Measurements from ENCODE around the gene DNAAF5. TPM values are rescaled to one million over a fixed set of nuclear protein-coding genes. Genes with fewer than 3 reads are reported as not detected.
A peak's percentile ranks its signal among the peaks of the same experiment; 100 is the strongest.

DNAAF5 gene
- 20.2 TPM for polyA plus RNA-seq (2013, experiment 1 of 2)
- polyA plus RNA-seq (2013, experiment 2 of 2): 15.3 TPM

DNA sequence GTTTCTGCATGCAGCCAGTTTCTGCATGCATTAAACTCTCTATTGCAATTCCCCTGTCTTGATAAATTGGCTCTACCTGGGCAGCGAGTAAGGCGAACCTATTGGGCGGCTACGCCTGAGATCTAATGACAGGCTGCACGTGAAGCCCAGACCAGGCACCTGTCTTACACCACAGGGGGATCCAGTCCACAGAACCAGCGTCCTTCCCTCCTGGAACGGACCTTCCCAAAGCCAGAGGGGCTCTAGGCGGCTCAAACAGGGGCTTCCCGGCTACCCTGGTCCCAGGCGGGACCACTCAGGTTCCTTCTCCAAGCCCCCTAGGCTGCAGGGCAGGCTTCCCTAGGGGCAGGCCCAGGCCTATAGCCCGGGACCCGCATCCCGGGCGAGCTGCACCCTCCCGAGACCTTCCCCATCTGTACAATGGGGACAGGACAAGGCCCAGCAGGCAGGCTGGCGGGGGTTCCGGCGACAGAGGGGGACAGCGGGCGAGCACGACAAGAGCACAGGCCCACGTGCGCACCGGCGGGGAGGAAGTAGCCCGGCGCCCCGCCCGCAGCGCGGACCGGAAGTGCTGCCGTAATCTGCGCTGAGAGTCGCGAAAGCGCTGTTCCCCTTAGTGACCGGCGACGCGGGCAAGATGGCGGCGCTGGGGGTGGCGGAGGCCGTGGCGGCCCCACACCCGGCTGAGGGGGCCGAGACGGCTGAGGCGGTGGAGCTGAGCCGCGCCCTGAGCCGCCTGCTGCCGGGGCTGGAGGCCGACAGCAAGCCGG, at the start of gene DNAAF5:
TSS of gene DNAAF5 (plus strand) at position 616 of the 770 bp plus-strand sequence. CDS start at position 638, 22 bp downstream.
- peak within 1 kb of the TSS; percentile 71 for H3K4me2 ChIP-seq (ENCODE audit: low read length, poor library complexity, severe bottlenecking)

DNA sequence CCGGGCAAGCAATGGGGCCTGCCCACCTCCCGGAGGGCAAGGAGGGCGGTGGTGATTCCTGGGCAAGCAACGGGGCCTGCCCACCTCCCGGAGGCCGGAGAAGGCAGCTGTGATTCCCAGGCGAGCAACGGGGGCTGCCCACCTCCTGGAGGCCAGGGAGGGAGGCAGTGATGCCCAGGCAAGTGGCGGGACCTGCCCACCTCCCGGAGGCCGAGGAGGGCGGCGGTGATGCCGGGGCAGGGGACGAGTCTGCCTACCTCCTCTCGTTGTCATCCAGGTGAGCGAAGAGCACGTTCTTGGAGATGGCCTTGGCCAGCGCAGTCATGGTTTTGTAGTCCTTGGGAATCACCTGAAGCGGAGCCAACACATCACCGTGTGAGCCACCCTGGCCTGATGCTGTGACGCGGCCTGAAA, 49.5 kb upstream of the DNAAF5 start:
- Histone ChIP-seq H3K36me3 (ENCODE audit: control insufficient read depth in 1 of 2, insufficient read depth in 2 of 2, low read depth in 1 of 2, low read length in 2 of 2) (peaks cover 8 to 21% of the 10 kb centered on the region in 2 experiments), H3K14ac (ENCODE audit: low read length in 2 of 2) (no peak overlapping the region), H3K9me3 (ENCODE audit: control insufficient read depth, low read length) (no peaks in the 10 kb centered on the region), H3K4me2 (ENCODE audit: low read length, poor library complexity, severe bottlenecking) (no peak overlapping the region), H3K27me3 (ENCODE audit: control insufficient read depth in 1 of 2, insufficient read depth in 1 of 2, low read length in 2 of 2) (no peaks in the 10 kb centered on the region), H2BK15ac (ENCODE audit: low read depth, poor library complexity, severe bottlenecking) (no peak overlapping the region), H2BK12ac (ENCODE audit: low read length in 2 of 2) (no peak overlapping the region), H3K4ac (ENCODE audit: low read depth in 1 of 2, low read length in 2 of 2) (no peak overlapping the region), H2AFZ (ENCODE audit: low read depth, low read length) (no peak overlapping the region), H4K91ac (ENCODE audit: low read length) (no peak overlapping the region), H3K23ac (ENCODE audit: low read length in 2 of 2) (no peak overlapping the region), H4K8ac (ENCODE audit: low read length) (no peak overlapping the region), H2AK5ac (ENCODE audit: low read length, severe bottlenecking) (no peak overlapping the region), H2BK120ac (ENCODE audit: low read depth, low read length) (no peak overlapping the region), H3K18ac (ENCODE audit: low read depth in 1 of 2, low read length in 2 of 2) (no peak overlapping the region), H3K27ac (ENCODE audit: low read length, poor library complexity, severe bottlenecking) (no peak overlapping the region), H3K79me1 (replicated peaks; ENCODE audit: low read length, poor library complexity, severe bottlenecking) (no peaks in the 10 kb centered on the region), H3K4me1 (ENCODE audit: control insufficient read depth, insufficient read depth, low read depth, low read length) (no peaks in the 10 kb centered on the region), H2BK5ac (ENCODE audit: low read depth, low read length, poor library complexity, severe bottlenecking) (no peak overlapping the region), H3K4me3 (ENCODE audit: insufficient read depth in 1 of 2, low read depth in 1 of 2, low read length in 2 of 2) (no peak overlapping the region), H3K9ac (ENCODE audit: low read length) (no peak overlapping the region)
- WGBS: 91% methylated on average over 20 of the region's 23 CpGs
- no peak for DNase-seq

More for the DNA sequence above, at the start of gene DNAAF5:
- Histone ChIP-seq H3K4ac (ENCODE audit: low read depth in 1 of 2, low read length in 2 of 2) (peak within 1 kb of the TSS; percentile 76 to 94), H2BK15ac (ENCODE audit: low read depth, poor library complexity, severe bottlenecking) (peak within 1 kb of the TSS; percentile 29), H2BK120ac (ENCODE audit: low read depth, low read length) (peak within 1 kb of the TSS; percentile 42), H3K79me1 (replicated peaks; ENCODE audit: low read length, poor library complexity, severe bottlenecking) (peaks cover 28% of the 10 kb centered on the region), H2BK5ac (ENCODE audit: low read depth, low read length, poor library complexity, severe bottlenecking) (peak within 1 kb of the TSS; percentile 84), H3K27ac (ENCODE audit: low read length, poor library complexity, severe bottlenecking) (peak within 1 kb of the TSS; percentile 3), H3K36me3 (ENCODE audit: control insufficient read depth in 1 of 2, insufficient read depth in 2 of 2, low read depth in 1 of 2, low read length in 2 of 2) (peaks cover 23 to 25% of the 10 kb centered on the region in 2 experiments), H3K4me1 (ENCODE audit: control insufficient read depth, insufficient read depth, low read depth, low read length) (peaks cover 25% of the 10 kb centered on the region), H3K9me3 (ENCODE audit: control insufficient read depth, low read length) (peaks cover 4% of the 10 kb centered on the region), H3K23ac (ENCODE audit: low read length in 2 of 2) (peak within 1 kb of the TSS in 1 of 2 experiments; percentile 91), H2AFZ (ENCODE audit: low read depth, low read length) (peak within 1 kb of the TSS; percentile 66), H4K8ac (ENCODE audit: low read length) (peak within 1 kb of the TSS; percentile 90), H3K14ac (ENCODE audit: low read length in 2 of 2) (peak within 1 kb of the TSS in 1 of 2 experiments; percentile 78), H2BK12ac (ENCODE audit: low read length in 2 of 2) (peak within 1 kb of the TSS in 1 of 2 experiments; percentile 73), H3K18ac (ENCODE audit: low read depth in 1 of 2, low read length in 2 of 2) (peak within 1 kb of the TSS; percentile 81 to 88), H3K9ac (ENCODE audit: low read length) (peak within 1 kb of the TSS; percentile 84), H4K91ac (ENCODE audit: low read length) (peak within 1 kb of the TSS; percentile 88), H3K27me3 (ENCODE audit: control insufficient read depth in 1 of 2, insufficient read depth in 1 of 2, low read length in 2 of 2) (no peaks in the 10 kb centered on the region), H2AK5ac (ENCODE audit: low read length, severe bottlenecking) (peak within 1 kb of the TSS; percentile 94), H3K4me3 (ENCODE audit: insufficient read depth in 1 of 2, low read depth in 1 of 2, low read length in 2 of 2) (peak within 1 kb of the TSS; percentile 84 to 96)
- DNase-seq: peak; percentile 82
- 20% methylated on average over 40 of the region's 56 CpGs for WGBS

- H2AFZ ChIP-seq (ENCODE audit: low read depth, low read length): no peak overlapping the region
- H3K79me1 ChIP-seq (replicated peaks; ENCODE audit: low read length, poor library complexity, severe bottlenecking): no peaks in the 10 kb centered on the region
- 98% methylated on average over 25 of the region's 25 CpGs for WGBS
- H2BK120ac ChIP-seq (ENCODE audit: low read depth, low read length): no peak overlapping the region
- peak overlapping the region in 1 of 2 experiments; percentile 4 for H3K4me3 ChIP-seq (ENCODE audit: insufficient read depth in 1 of 2, low read depth in 1 of 2, low read length in 2 of 2)
- no peak overlapping the region for H2BK5ac ChIP-seq (ENCODE audit: low read depth, low read length, poor library complexity, severe bottlenecking)
- H3K4me1 ChIP-seq (ENCODE audit: control insufficient read depth, insufficient read depth, low read depth, low read length): no peaks in the 10 kb centered on the region
- no peak overlapping the region for H2AK5ac ChIP-seq (ENCODE audit: low read length, severe bottlenecking)
- H3K14ac ChIP-seq (ENCODE audit: low read length in 2 of 2): no peak overlapping the region
- peaks cover 8 to 32% of the 10 kb centered on the region in 2 experiments for H3K36me3 ChIP-seq (ENCODE audit: control insufficient read depth in 1 of 2, insufficient read depth in 2 of 2, low read depth in 1 of 2, low read length in 2 of 2)
- no peak overlapping the region for H3K4me2 ChIP-seq (ENCODE audit: low read length, poor library complexity, severe bottlenecking)
- H3K23ac ChIP-seq (ENCODE audit: low read length in 2 of 2): no peak overlapping the region
- H3K27ac ChIP-seq (ENCODE audit: low read length, poor library complexity, severe bottlenecking): no peak overlapping the region
- no peak overlapping the region for H2BK15ac ChIP-seq (ENCODE audit: low read depth, poor library complexity, severe bottlenecking)
- H2BK12ac ChIP-seq (ENCODE audit: low read length in 2 of 2): no peak overlapping the region
- peaks cover 10% of the 10 kb centered on the region for H3K9me3 ChIP-seq (ENCODE audit: control insufficient read depth, low read length)
- no peak for DNase-seq
- H3K18ac ChIP-seq (ENCODE audit: low read depth in 1 of 2, low read length in 2 of 2): no peak overlapping the region
- H4K8ac ChIP-seq (ENCODE audit: low read length): no peak overlapping the region
- H3K27me3 ChIP-seq (ENCODE audit: control insufficient read depth in 1 of 2, insufficient read depth in 1 of 2, low read length in 2 of 2): no peaks in the 10 kb centered on the region
- no peak overlapping the region for H3K4ac ChIP-seq (ENCODE audit: low read depth in 1 of 2, low read length in 2 of 2)
- H4K91ac ChIP-seq (ENCODE audit: low read length): no peak overlapping the region
- no peak overlapping the region for H3K9ac ChIP-seq (ENCODE audit: low read length)
Observed at GRCh38 chr7:680411-681127, 45.9 kb upstream of the DNAAF5 start.

Measured in mesenchymal stem cell (in vitro differentiated cells and primary cell).